Muscle of arm (tissue), 12 donors: ENCODE results near the gene TDP1. TPM values are rescaled to one million over a fixed set of nuclear protein-coding genes. Genes with fewer than 3 reads are reported as not detected.
"Not testable (repeated sequence)": the region's sequence is repeated elsewhere in the genome, so short reads cannot be mapped to it uniquely, and the experiment has no call there.

Source experiments
- DNase-seq: peaks from one replicate; pipeline ENCODE4 v3.0.0-alpha.2; 2013
- polyA plus RNA-seq, 12 donors: library from polyadenylated mRNA; unstranded; fragments of 120-200 nt; gene quantifications; one replicate each; pipeline ENCODE4 v1.2.1, GENCODE V29; 2013; ENCODE audit not compliant: insufficient read length in 12 of 12

The TDP1 gene
- polyA plus RNA-seq, 12 donors = 7.7 to 35.9 (median 11.0) TPM; not detected in 1

- no peak for DNase-seq
Observed at GRCh38 chr14:90042496-90043252, 86.9 kb downstream of the TDP1 start.

- DNase-seq = no peak
Observed at GRCh38 chr14:90045616-90046015, 89.9 kb downstream of the TDP1 start.

GRCh38 chr14:90049390-90049789 lies 93.7 kb downstream of the TDP1 start:
- DNase-seq = no peak

- DNase-seq = no peak
Observed at GRCh38 chr14:90050271-90050670, 94.5 kb downstream of the TDP1 start.

GRCh38 chr14:90053044-90053443 lies 97.3 kb downstream of the TDP1 start:
- DNase-seq = no peak

GRCh38 chr14:90054803-90055202 lies 99.1 kb downstream of the TDP1 start:
- no peak for DNase-seq

- no peak for DNase-seq
Observed at GRCh38 chr14:90056826-90057225, 101.1 kb downstream of the TDP1 start.

GRCh38 chr14:90058876-90059458 lies 103.2 kb downstream of the TDP1 start:
- DNase-seq = no peak

GRCh38 chr14:90060312-90060964 lies 104.7 kb downstream of the TDP1 start:
- peak; percentile 22 for DNase-seq

- no peak for DNase-seq
Observed at GRCh38 chr14:90060965-90061684, 105.4 kb downstream of the TDP1 start.

GRCh38 chr14:90061685-90062126 lies 106.0 kb downstream of the TDP1 start, which contains the start of gene KCNK13:
Gene KCNK13 (plus strand): TSS chr14:90061994. CDS start chr14:90062206, 212 bp downstream.
- no peak for DNase-seq

- DNase-seq = no peak
Observed at GRCh38 chr14:90062127-90062794, 106.5 kb downstream of the TDP1 start.

GRCh38 chr14:90062822-90063539 lies 107.3 kb downstream of the TDP1 start:
- DNase-seq = no peak

GRCh38 chr14:90072350-90072749 lies 116.6 kb downstream of the TDP1 start:
- no peak for DNase-seq

- no peak for DNase-seq
Observed at GRCh38 chr14:90079576-90079975, 123.8 kb downstream of the TDP1 start.

- DNase-seq = peak; percentile 27
Observed at GRCh38 chr14:90087433-90087832, 131.7 kb downstream of the TDP1 start.

- DNase-seq = no peak
Observed at GRCh38 chr14:90088176-90088575, 132.4 kb downstream of the TDP1 start.

GRCh38 chr14:90089486-90089885 lies 133.8 kb downstream of the TDP1 start:
- not testable (repeated sequence) for DNase-seq

GRCh38 chr14:90091393-90091792 lies 135.7 kb downstream of the TDP1 start:
- DNase-seq = peak; percentile 14

GRCh38 chr14:90093942-90094595 lies 138.3 kb downstream of the TDP1 start:
- no peak for DNase-seq
